Right atrium auricular region (tissue), 2 donors: ENCODE measurements around the gene KMT2B. TPM values are rescaled to one million over a fixed set of nuclear protein-coding genes. Genes with fewer than 3 reads are reported as not detected.

Experiments
- DNase-seq: peaks from one replicate; pipeline ENCODE4 v3.0.0-alpha.2; 2019; ENCODE audit warnings: low spot score
- H3K27ac ChIP-seq, 2 donors: fragments of 200-600 bp; sonication (generic); 1 replicate in 1 of 2; 2 replicates in 1 of 2; pipeline ENCODE4 v1.5.1; 2016 to 2019
- H3K27me3 ChIP-seq, 2 donors: fragments of 200-600 bp; sonication (generic); one replicate each; pipeline versions ENCODE4 v1.5.1 to v1.6.0; 2017 to 2019
- H3K36me3 ChIP-seq: fragments of 200-600 bp; sonication (generic); one replicate; pipeline ENCODE4 v1.5.1; 2016
- H3K4me1 ChIP-seq, 2 donors: fragments of 200-600 bp; sonication (generic); one replicate each; pipeline versions ENCODE4 v1.5.1 to v1.6.0; 2017 to 2019
- H3K4me3 ChIP-seq, 2 donors: fragments of 200-600 bp; sonication (generic); 1 replicate in 1 of 2; 2 replicates in 1 of 2; pipeline ENCODE4 v1.5.1; 2017 to 2019; ENCODE audit warnings: mild to moderate bottlenecking in 1 of 2, moderate library complexity in 1 of 2
- H3K9me3 ChIP-seq, 2 donors: fragments of 200-600 bp; sonication (generic); one replicate each; pipeline ENCODE4 v1.5.1; 2019
- CTCF ChIP-seq, 2 donors: fragments of 200-600 bp; sonication (generic); IDR thresholded peaks; one replicate each; pipeline ENCODE4 v1.5.1; 2019; ENCODE audit warnings: antibody characterized with exemption in 2 of 2
- total RNA-seq, 2 donors: library from RNA; depleted of rRNA; stranded (reverse); fragments of >200 nt; gene quantifications; one replicate each; pipeline ENCODE4 v1.1.0, GENCODE V29; 2016

The KMT2B gene
- total RNA-seq, 2 donors from 2014 or later: 11.9 to 12.9 TPM

GRCh38 chr19:35734889-35735288 lies 17.1 kb downstream of the KMT2B start:
- H3K27me3 ChIP-seq: no peaks in the 10 kb centered on the region
- peaks cover 0 to 6% of the 10 kb centered on the region in 2 donors for H3K4me1 ChIP-seq
- DNase-seq: no peak
- H3K36me3 ChIP-seq: peaks cover 70% of the 10 kb centered on the region
- no peak for TF ChIP-seq CTCF (IDR thresholded peaks at IDR 0.05)
- no peak overlapping the region for H3K27ac ChIP-seq
- no peaks in the 10 kb centered on the region for H3K9me3 ChIP-seq
- no peak overlapping the region for H3K4me3 ChIP-seq

- H3K27ac ChIP-seq: no peak overlapping the region
- H3K9me3 ChIP-seq: no peaks in the 10 kb centered on the region
- no peak for DNase-seq
- no peaks in the 10 kb centered on the region for H3K27me3 ChIP-seq
- peaks cover 0 to 18% of the 10 kb centered on the region in 2 donors for H3K4me1 ChIP-seq
- H3K36me3 ChIP-seq: peaks cover 47% of the 10 kb centered on the region
- H3K4me3 ChIP-seq: no peak overlapping the region
- no peak for TF ChIP-seq CTCF (IDR thresholded peaks at IDR 0.05)
These were observed 19.4 kb downstream of the KMT2B start for GRCh38 chr19:35736913-35737886.

- DNase-seq: no peak
- Histone ChIP-seq H3K36me3 (peaks cover 38% of the 10 kb centered on the region), H3K4me3 (no peak overlapping the region), H3K4me1 (peaks cover 0 to 18% of the 10 kb centered on the region in 2 donors), H3K27ac (no peak overlapping the region), H3K9me3 (no peaks in the 10 kb centered on the region), H3K27me3 (no peaks in the 10 kb centered on the region)
- no peak for TF ChIP-seq CTCF (IDR thresholded peaks at IDR 0.05)
These were observed 20.5 kb downstream of the KMT2B start for GRCh38 chr19:35738021-35738886.

GRCh38 chr19:35738887-35739229 lies 21.1 kb downstream of the KMT2B start:
- DNase-seq: no peak
- Histone ChIP-seq H3K36me3 (peaks cover 38% of the 10 kb centered on the region), H3K4me3 (no peak overlapping the region), H3K4me1 (peaks cover 0 to 19% of the 10 kb centered on the region in 2 donors), H3K27me3 (no peaks in the 10 kb centered on the region), H3K9me3 (no peaks in the 10 kb centered on the region), H3K27ac (no peak overlapping the region)
- TF ChIP-seq CTCF (IDR thresholded peaks at IDR 0.05): no peak

- TF ChIP-seq CTCF (IDR thresholded peaks at IDR 0.05): no peak
- peak overlapping the region; percentile 63 to 66 for H3K4me3 ChIP-seq
These were observed 21.7 kb downstream of the KMT2B start for GRCh38 chr19:35739275-35740107.

More at GRCh38 chr19:35739275-35740107, 21.7 kb downstream of the KMT2B start:
- DNase-seq: no peak
- Histone ChIP-seq H3K27ac (peak overlapping the region in 1 of 2 donors; percentile 85), H3K36me3 (peaks cover 33% of the 10 kb centered on the region), H3K4me1 (peaks cover 0 to 26% of the 10 kb centered on the region in 2 donors), H3K9me3 (no peaks in the 10 kb centered on the region), H3K27me3 (no peaks in the 10 kb centered on the region)
